K562 (cell line): ENCODE results near the gene ITPR1. TPM values are rescaled to one million over a fixed set of nuclear protein-coding genes. Genes with fewer than 3 reads are reported as not detected.

Experiments
- CREBBP ChIP-seq: IDR thresholded peaks from one replicate; pipeline ENCODE4 v1.6.1; 2012; ENCODE audit warnings: low read depth, mild to moderate bottlenecking, control low read depth, inconsistent platforms, low read length
- ELF4 ChIP-seq: fragments of 450-650 bp; formaldehyde crosslinking; IDR thresholded peaks from 2 replicates; pipeline ENCODE4 v1.4.0; 2022; ENCODE audit warnings: missing genetic modification characterization
- POLR3A ChIP-seq: IDR thresholded peaks from 2 replicates; pipeline ENCODE4 v1.6.1; 2011; ENCODE audit warnings: borderline replicate concordance, mild to moderate bottlenecking, moderate library complexity; ENCODE audit not compliant: insufficient read length, insufficient read depth; ENCODE audit errors: extremely low read depth
- RERE ChIP-seq: sonication (generic); formaldehyde crosslinking; IDR thresholded peaks from 2 replicates; pipeline ENCODE4 v1.8.0; 2023; ENCODE audit warnings: missing genetic modification reagents, mild to moderate bottlenecking, borderline replicate concordance
- SAP30 ChIP-seq: fragments of 200-600 bp; sonication (generic); IDR thresholded peaks from 2 replicates; pipeline ENCODE4 v1.6.1; 2012; ENCODE audit warnings: borderline replicate concordance, low read depth, mild to moderate bottlenecking, moderate library complexity, low read length, control low read depth, inconsistent platforms; ENCODE audit not compliant: insufficient read depth, poor library complexity, severe bottlenecking
- YBX1 ChIP-seq: fragments of 450-650 bp; IDR thresholded peaks from 2 replicates; pipeline ENCODE4 v1.7.1; 2016; ENCODE audit warnings: mild to moderate bottlenecking
- ZNF316 ChIP-seq: fragments of 450-650 bp; IDR thresholded peaks from 2 replicates; pipeline ENCODE4 v1.6.1; 2016
- polyA plus RNA-seq, 8 experiments: library from polyadenylated mRNA; depleted of rRNA in 4 of 8; stranded (reverse) in 5 of 8; unstranded in 3 of 8; fragments of >200 nt; fragmentation: Nextera tagmentation in 2 of 8; fragmentation: Illumina TruSeq in 1 of 8; extraction: Ambion mirVana in 2 of 8; extraction: Trizol in 1 of 8; gene quantifications; 2 replicates each; pipeline versions ENCODE4 v1.2.1 to v1.2.3, GENCODE V29; 2011 to 2014; ENCODE audit warnings: inconsistent platforms in 1 of 8, missing spikeins in 1 of 8
- total RNA-seq, 7 experiments: library from RNA; depleted of rRNA in 6 of 7; stranded (reverse); fragments of >200 nt in 6 of 7; fragmentation: Illumina TruSeq in 2 of 7; extraction: Trizol in 2 of 7; gene quantifications; 2 replicates each; pipeline versions ENCODE4 v1.2.1 to v1.2.3, GENCODE V29; 2011 to 2021; ENCODE audit warnings: low replicate concordance in 1 of 7
- TF ChIP-seq, protein P1 (sequence below): conservative IDR thresholded peaks from 2 replicates; pipeline ENCODE4 v1.6.1; 2011; ENCODE audit warnings: low read depth, mild to moderate bottlenecking, low read length; ENCODE audit not compliant: control insufficient read depth
- TF ChIP-seq, protein P2 (sequence below): fragments of 250-450 bp; sonication (Bioruptor Pico); IDR thresholded peaks from 2 replicates; pipeline ENCODE4 v1.8.0; 2021; ENCODE audit warnings: moderate library complexity, mild to moderate bottlenecking, inconsistent platforms
- TF ChIP-seq, protein P3 (sequence below): fragments of 450-650 bp; formaldehyde crosslinking; conservative IDR thresholded peaks from 2 replicates; pipeline ENCODE4 v1.4.0; 2022; ENCODE audit warnings: mild to moderate bottlenecking, missing genetic modification characterization
- TF ChIP-seq, protein P4 (sequence below): fragments of 250-450 bp; sonication (Bioruptor Pico); IDR thresholded peaks from 2 replicates; pipeline ENCODE4 v1.8.0; 2021; ENCODE audit warnings: moderate library complexity, mild to moderate bottlenecking, inconsistent platforms
- TF ChIP-seq, protein P5 (sequence below): fragments of 450-650 bp; IDR thresholded peaks from 2 replicates; pipeline ENCODE4 v1.7.1; 2018; ENCODE audit warnings: mild to moderate bottlenecking, low read depth; ENCODE audit not compliant: partially characterized antibody

The ITPR1 gene
- total and polyA plus RNA-seq, 9 of the 15 experiments (the other 6 are each of a cell fraction or from before 2014, with no cell fraction given) = 22.4 to 40.0 (median 27.4) TPM

DNA sequence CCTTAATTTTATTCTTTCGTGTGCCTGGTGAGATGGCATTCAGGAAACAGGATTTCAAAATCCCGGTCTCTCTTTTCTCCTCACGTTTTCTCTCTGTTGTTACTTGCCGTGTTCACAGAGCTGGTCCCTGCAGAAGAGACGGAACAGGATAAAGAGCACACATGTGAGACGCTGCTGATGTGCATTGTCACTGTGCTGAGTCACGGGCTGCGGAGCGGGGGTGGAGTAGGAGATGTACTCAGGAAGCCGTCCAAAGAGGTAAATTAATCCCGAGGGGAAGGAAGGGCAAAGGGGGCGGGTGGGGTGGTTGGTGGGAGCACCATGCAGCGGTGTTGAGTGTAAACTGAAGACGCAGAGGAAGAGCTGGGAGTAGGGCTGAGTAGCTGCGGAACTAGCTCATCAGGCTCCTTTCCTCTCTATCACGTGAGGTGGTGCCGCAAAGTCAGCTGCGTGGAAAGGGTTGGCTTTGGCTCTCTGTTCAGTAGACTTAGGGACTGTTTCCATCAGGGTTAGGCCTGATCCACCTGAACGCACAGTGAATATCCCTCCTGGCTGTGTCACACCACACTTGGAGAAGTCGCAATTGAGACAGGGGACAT, 321.3 kb downstream of the ITPR1 start (continued):
- TF ChIP-seq, protein P1, sequence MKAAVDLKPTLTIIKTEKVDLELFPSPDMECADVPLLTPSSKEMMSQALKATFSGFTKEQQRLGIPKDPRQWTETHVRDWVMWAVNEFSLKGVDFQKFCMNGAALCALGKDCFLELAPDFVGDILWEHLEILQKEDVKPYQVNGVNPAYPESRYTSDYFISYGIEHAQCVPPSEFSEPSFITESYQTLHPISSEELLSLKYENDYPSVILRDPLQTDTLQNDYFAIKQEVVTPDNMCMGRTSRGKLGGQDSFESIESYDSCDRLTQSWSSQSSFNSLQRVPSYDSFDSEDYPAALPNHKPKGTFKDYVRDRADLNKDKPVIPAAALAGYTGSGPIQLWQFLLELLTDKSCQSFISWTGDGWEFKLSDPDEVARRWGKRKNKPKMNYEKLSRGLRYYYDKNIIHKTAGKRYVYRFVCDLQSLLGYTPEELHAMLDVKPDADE = 0 out of 2 replicates have a peak, but pooled peaks have one; percentile 66
- TF ChIP-seq ELF4 (CRISPR knock-in tag) (no peak), ZNF316 (peak; percentile 100), POLR3A (no peak), YBX1 (no peak), CREBBP (no peak), SAP30 (peak; percentile 55), RERE (CRISPR knock-in tag) (no peak)
- TF ChIP-seq, protein P2, sequence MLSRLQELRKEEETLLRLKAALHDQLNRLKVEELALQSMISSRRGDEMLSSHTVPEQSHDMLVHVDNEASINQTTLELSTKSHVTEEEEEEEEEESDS (CRISPR knock-in tag) = no peak
- TF ChIP-seq, protein P3, sequence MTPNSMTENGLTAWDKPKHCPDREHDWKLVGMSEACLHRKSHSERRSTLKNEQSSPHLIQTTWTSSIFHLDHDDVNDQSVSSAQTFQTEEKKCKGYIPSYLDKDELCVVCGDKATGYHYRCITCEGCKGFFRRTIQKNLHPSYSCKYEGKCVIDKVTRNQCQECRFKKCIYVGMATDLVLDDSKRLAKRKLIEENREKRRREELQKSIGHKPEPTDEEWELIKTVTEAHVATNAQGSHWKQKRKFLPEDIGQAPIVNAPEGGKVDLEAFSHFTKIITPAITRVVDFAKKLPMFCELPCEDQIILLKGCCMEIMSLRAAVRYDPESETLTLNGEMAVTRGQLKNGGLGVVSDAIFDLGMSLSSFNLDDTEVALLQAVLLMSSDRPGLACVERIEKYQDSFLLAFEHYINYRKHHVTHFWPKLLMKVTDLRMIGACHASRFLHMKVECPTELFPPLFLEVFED = no peak; the same call in 1 of the 2 replicates
- TF ChIP-seq, protein P4, sequence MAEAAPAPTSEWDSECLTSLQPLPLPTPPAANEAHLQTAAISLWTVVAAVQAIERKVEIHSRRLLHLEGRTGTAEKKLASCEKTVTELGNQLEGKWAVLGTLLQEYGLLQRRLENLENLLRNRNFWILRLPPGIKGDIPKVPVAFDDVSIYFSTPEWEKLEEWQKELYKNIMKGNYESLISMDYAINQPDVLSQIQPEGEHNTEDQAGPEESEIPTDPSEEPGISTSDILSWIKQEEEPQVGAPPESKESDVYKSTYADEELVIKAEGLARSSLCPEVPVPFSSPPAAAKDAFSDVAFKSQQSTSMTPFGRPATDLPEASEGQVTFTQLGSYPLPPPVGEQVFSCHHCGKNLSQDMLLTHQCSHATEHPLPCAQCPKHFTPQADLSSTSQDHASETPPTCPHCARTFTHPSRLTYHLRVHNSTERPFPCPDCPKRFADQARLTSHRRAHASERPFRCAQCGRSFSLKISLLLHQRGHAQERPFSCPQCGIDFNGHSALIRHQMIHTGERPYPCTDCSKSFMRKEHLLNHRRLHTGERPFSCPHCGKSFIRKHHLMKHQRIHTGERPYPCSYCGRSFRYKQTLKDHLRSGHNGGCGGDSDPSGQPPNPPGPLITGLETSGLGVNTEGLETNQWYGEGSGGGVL (CRISPR knock-in tag) = no peak
- TF ChIP-seq, protein P5, sequence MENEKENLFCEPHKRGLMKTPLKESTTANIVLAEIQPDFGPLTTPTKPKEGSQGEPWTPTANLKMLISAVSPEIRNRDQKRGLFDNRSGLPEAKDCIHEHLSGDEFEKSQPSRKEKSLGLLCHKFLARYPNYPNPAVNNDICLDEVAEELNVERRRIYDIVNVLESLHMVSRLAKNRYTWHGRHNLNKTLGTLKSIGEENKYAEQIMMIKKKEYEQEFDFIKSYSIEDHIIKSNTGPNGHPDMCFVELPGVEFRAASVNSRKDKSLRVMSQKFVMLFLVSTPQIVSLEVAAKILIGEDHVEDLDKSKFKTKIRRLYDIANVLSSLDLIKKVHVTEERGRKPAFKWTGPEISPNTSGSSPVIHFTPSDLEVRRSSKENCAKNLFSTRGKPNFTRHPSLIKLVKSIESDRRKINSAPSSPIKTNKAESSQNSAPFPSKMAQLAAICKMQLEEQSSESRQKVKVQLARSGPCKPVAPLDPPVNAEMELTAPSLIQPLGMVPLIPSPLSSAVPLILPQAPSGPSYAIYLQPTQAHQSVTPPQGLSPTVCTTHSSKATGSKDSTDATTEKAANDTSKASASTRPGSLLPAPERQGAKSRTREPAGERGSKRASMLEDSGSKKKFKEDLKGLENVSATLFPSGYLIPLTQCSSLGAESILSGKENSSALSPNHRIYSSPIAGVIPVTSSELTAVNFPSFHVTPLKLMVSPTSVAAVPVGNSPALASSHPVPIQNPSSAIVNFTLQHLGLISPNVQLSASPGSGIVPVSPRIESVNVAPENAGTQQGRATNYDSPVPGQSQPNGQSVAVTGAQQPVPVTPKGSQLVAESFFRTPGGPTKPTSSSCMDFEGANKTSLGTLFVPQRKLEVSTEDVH = peak; percentile 72
